Vagina (tissue), 2 donors: ENCODE results near the gene NKAIN2. TPM values are rescaled to one million over a fixed set of nuclear protein-coding genes. Genes with fewer than 3 reads are reported as not detected.

Experiments
- DNase-seq, 2 donors: peaks; one replicate each; pipeline ENCODE4 v3.0.0-alpha.2; 2017; ENCODE audit errors: extremely low spot score in 2 of 2
- H3K27ac ChIP-seq: fragments of 200-600 bp; sonication (generic); one replicate; pipeline ENCODE4 v1.5.1; 2019
- H3K27me3 ChIP-seq: fragments of 200-600 bp; sonication (generic); one replicate; pipeline ENCODE4 v1.5.1; 2019
- H3K36me3 ChIP-seq, 2 donors: fragments of 200-600 bp; sonication (generic); one replicate each; pipeline ENCODE4 v1.5.1; 2017 to 2019
- H3K4me1 ChIP-seq: fragments of 200-600 bp; sonication (generic); one replicate; pipeline ENCODE4 v1.5.1; 2019
- H3K4me3 ChIP-seq, 2 donors: fragments of 200-600 bp; sonication (generic); 1 replicate in 1 of 2; 2 replicates in 1 of 2; pipeline ENCODE4 v1.5.1; 2016 to 2019
- H3K9me3 ChIP-seq: fragments of 200-600 bp; sonication (generic); one replicate; pipeline ENCODE4 v1.5.1; 2019
- POLR2A ChIP-seq, 2 donors: fragments of 450-650 bp; IDR thresholded peaks; one replicate each; pipeline ENCODE4 v1.6.1; 2017; ENCODE audit warnings: antibody characterized with exemption in 2 of 2, mild to moderate bottlenecking in 2 of 2, moderate library complexity in 2 of 2
- POLR2AphosphoS5 ChIP-seq, 2 donors: sonication (generic); formaldehyde crosslinking; IDR thresholded peaks; one replicate each; pipeline ENCODE4 v1.9.0; 2017; ENCODE audit warnings: antibody characterized with exemption in 2 of 2, mild to moderate bottlenecking in 2 of 2, low read depth in 1 of 2; ENCODE audit not compliant: insufficient read depth in 1 of 2
- intact Hi-C: fragments of 100-400 bp; cut with DNase I; formaldehyde crosslinking; loops from one replicate; pipeline ENCODE4 v1.15.1; 2023
- total RNA-seq: library from RNA; depleted of rRNA; stranded (reverse); fragments of >200 nt; gene quantifications from one replicate; pipeline ENCODE4 v1.2.3, GENCODE V29; 2016
- TF ChIP-seq, protein P1 (sequence below), 3 experiments: fragments of 450-650 bp in 2 of 3; fragments of 200-600 bp in 1 of 3; sonication (generic) in 1 of 3; IDR thresholded peaks; one replicate each; pipeline ENCODE4 v1.5.1; 2017 to 2019; ENCODE audit warnings: antibody characterized with exemption in 3 of 3, mild to moderate bottlenecking in 2 of 3, moderate library complexity in 2 of 3

The NKAIN2 gene
- total RNA-seq, 1 donor from 2014 or later, result not detected

DNA sequence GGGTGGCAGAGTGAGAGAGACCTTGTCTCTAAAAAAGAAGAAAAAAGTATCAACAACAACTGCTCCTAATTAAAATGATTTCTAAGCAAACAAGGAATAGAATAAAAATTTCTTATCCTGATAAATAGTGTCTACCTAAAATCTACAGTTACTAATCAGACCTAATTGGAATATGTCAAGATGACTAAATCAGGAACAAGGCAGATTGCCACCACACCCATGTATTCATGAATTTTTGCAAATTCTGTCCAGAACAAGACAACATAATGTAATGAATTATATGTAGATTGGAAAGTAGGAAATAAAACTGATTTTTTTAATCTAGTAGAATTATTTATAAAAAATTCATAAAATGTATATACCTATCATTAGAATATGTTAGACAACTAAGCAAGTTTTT, 339.8 kb downstream of the NKAIN2 start:
- DNase-seq, result no peak
- TF ChIP-seq POLR2AphosphoS5 (IDR thresholded peaks at IDR 0.05; ENCODE audit: insufficient read depth in 1 of 2, low read depth in 1 of 2) (no peak), POLR2A (IDR thresholded peaks at IDR 0.05) (no peak)
- TF ChIP-seq, protein P1, sequence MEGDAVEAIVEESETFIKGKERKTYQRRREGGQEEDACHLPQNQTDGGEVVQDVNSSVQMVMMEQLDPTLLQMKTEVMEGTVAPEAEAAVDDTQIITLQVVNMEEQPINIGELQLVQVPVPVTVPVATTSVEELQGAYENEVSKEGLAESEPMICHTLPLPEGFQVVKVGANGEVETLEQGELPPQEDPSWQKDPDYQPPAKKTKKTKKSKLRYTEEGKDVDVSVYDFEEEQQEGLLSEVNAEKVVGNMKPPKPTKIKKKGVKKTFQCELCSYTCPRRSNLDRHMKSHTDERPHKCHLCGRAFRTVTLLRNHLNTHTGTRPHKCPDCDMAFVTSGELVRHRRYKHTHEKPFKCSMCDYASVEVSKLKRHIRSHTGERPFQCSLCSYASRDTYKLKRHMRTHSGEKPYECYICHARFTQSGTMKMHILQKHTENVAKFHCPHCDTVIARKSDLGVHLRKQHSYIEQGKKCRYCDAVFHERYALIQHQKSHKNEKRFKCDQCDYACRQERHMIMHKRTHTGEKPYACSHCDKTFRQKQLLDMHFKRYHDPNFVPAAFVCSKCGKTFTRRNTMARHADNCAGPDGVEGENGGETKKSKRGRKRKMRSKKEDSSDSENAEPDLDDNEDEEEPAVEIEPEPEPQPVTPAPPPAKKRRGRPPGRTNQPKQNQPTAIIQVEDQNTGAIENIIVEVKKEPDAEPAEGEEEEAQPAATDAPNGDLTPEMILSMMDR (IDR thresholded peaks at IDR 0.05), result no peak
- Histone ChIP-seq H3K4me3 (no peak overlapping the region), H3K27me3 (no peaks in the 10 kb centered on the region), H3K4me1 (no peaks in the 10 kb centered on the region), H3K9me3 (no peaks in the 10 kb centered on the region), H3K27ac (no peak overlapping the region), H3K36me3 (no peaks in the 10 kb centered on the region)
- intact Hi-C loops, result no loop called here

DNA sequence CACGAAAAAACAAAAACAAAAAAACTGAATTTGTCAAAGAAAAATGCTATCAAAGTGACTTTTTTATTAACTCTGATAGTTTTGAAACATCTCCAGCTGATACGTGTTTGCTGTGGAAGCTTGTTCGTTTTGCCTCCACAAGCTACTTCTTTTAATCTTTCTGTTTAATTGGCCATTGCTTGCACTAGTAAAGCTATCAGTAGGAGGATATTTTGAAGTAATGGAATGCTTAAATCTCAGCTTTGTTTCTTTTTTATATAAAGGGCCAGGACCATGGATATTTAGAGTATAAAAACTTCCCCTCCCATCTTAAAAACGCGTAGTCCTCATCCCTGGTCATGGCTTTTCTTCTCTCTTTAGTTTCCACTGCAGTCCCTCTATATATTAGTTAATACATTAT, 344.0 kb downstream of the NKAIN2 start:
- DNase-seq, result no peak
- H3K4me3 ChIP-seq, result no peak overlapping the region
- TF ChIP-seq POLR2A (IDR thresholded peaks at IDR 0.05), result no peak
- TF ChIP-seq POLR2AphosphoS5 (IDR thresholded peaks at IDR 0.05; ENCODE audit: insufficient read depth in 1 of 2, low read depth in 1 of 2), result no peak
- TF ChIP-seq, protein P1 (IDR thresholded peaks at IDR 0.05), result no peak
- H3K4me1 ChIP-seq, result no peaks in the 10 kb centered on the region
- no peaks in the 10 kb centered on the region for H3K27me3 ChIP-seq
- H3K27ac ChIP-seq, result no peak overlapping the region
- intact Hi-C loops, result no loop called here
- H3K36me3 ChIP-seq, result no peaks in the 10 kb centered on the region
- no peaks in the 10 kb centered on the region for H3K9me3 ChIP-seq

DNA sequence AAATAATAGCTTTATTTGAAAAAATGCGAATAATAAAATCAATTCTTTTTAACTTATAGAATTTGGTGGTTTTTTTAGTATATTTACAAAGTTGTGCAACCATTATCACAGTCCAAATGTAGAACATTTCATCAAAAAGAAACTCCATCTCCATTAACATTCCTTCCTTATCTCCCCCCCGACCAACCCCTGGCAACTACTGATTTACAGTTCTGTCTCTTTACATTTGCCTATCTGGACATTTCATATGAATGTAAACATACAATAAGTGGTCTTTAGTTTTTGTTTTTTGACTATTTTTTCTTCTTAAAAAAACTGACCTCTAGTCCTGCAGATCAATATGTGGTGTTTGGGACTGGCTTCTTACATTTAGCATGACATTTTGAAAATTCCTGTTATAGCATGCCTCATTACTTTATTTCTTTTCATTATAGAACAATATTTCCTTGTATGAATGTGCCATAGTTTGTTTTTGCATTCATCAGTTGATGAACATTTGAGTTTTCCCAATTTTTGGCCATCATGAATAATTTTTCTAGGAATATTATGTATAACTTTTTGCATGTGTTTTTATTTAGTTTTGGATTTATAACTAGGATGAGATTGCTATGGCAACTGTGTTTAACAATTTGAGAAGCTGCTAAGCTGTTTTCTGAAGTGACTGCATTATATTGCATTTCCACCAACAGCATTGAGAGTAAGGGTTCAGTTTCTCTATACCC, 344.7 kb downstream of the NKAIN2 start:
- Histone ChIP-seq H3K9me3 (no peaks in the 10 kb centered on the region), H3K4me3 (no peak overlapping the region), H3K27ac (no peak overlapping the region), H3K4me1 (no peaks in the 10 kb centered on the region), H3K36me3 (no peaks in the 10 kb centered on the region), H3K27me3 (no peaks in the 10 kb centered on the region)
- no peak for TF ChIP-seq POLR2AphosphoS5 (IDR thresholded peaks at IDR 0.05; ENCODE audit: insufficient read depth in 1 of 2, low read depth in 1 of 2)
- TF ChIP-seq POLR2A (IDR thresholded peaks at IDR 0.05), result no peak
- TF ChIP-seq, protein P1 (IDR thresholded peaks at IDR 0.05), result no peak
- no peak for DNase-seq
- intact Hi-C loops, result no loop called here

DNA sequence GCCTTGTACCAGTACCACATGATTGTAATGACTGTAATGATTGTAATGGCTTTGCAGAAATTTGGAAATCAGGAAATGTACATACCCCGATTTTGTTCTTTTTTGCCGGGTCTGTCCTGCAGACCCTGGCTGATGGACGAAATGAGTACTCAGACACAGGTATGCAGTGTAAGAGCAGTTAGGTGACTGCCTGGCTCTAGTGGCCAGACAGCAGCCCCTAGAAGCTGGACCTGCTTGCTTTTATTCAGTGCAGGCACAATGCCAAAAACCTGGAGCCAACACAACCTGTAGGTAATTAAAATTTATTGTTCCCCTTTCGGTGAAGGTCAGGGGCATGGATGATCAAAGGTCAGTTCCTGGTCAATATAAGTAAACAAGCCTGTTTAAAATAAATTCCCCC, 346.0 kb downstream of the NKAIN2 start:
- no peak overlapping the region for H3K4me3 ChIP-seq
- no peaks in the 10 kb centered on the region for H3K4me1 ChIP-seq
- no peaks in the 10 kb centered on the region for H3K9me3 ChIP-seq
- intact Hi-C loops, result no loop called here
- TF ChIP-seq, protein P1 (IDR thresholded peaks at IDR 0.05), result no peak
- no peak for TF ChIP-seq POLR2A (IDR thresholded peaks at IDR 0.05)
- TF ChIP-seq POLR2AphosphoS5 (IDR thresholded peaks at IDR 0.05; ENCODE audit: insufficient read depth in 1 of 2, low read depth in 1 of 2), result no peak
- DNase-seq, result no peak
- H3K36me3 ChIP-seq, result no peaks in the 10 kb centered on the region
- no peak overlapping the region for H3K27ac ChIP-seq
- H3K27me3 ChIP-seq, result no peaks in the 10 kb centered on the region

DNA sequence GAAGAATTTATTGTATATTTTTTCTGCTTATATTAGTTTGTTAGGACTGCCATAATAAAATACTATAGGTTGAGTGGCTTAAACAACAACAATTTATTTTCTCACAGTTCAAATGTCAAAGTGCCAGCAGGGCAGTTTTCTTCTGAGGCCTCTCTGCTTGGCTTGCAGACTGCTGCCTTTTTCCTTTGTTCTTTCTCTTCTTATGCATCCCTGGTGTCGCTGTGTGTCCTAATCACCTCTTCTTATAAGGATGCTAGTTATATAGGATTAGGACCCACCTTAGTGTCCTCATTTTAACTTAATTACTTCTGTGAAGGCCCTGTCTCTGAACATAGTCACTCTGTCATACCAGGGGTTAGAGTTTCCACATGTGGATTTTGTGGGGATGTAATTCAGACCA, 354.4 kb downstream of the NKAIN2 start:
- H3K4me3 ChIP-seq, result no peak overlapping the region
- intact Hi-C loops, result no loop called here
- no peak overlapping the region for H3K27ac ChIP-seq
- H3K4me1 ChIP-seq, result no peaks in the 10 kb centered on the region
- H3K9me3 ChIP-seq, result no peaks in the 10 kb centered on the region
- no peak for DNase-seq
- no peak for TF ChIP-seq POLR2A (IDR thresholded peaks at IDR 0.05)
- no peak for TF ChIP-seq POLR2AphosphoS5 (IDR thresholded peaks at IDR 0.05; ENCODE audit: insufficient read depth in 1 of 2, low read depth in 1 of 2)
- TF ChIP-seq, protein P1 (IDR thresholded peaks at IDR 0.05), result no peak
- H3K36me3 ChIP-seq, result no peaks in the 10 kb centered on the region
- H3K27me3 ChIP-seq, result no peaks in the 10 kb centered on the region
